HepG2 (cell line): ENCODE measurements around the gene NPW. TPM values are rescaled to one million over a fixed set of nuclear protein-coding genes. Genes with fewer than 3 reads are reported as not detected.

Experiments used
- ATAC-seq: fragments of 200-7000 bp; cut with Tn5 transposase; 3 replicates; pipeline ENCODE4 v1.9.1; 2020; ENCODE audit warnings: mild to moderate bottlenecking, moderate library complexity
- BruUV-seq: library from RNA; stranded (reverse); fragments of 400-500 nt; replicated peaks from 2 replicates; lab custom pipeline; 2021; lab: Mats Ljungman, UMichigan
- CTCF ChIA-PET: fragments of 300-600 bp; formaldehyde crosslinking; extraction: SDS; loops from one replicate; lab custom pipeline; 2021; ENCODE audit warnings: low total read pairs, inconsistent platforms, low intra/inter-chr PET ratio; lab: Yijun Ruan, JAX
- POLR2A ChIA-PET: fragments of 350-600 bp; sonication (Branson Sonifier 250); formaldehyde crosslinking; loops from one replicate; lab custom pipeline; 2020; ENCODE audit warnings: antibody characterized with exemption, inconsistent platforms; lab: Yijun Ruan, JAX
- DNase-seq: peaks from one replicate; pipeline ENCODE4 v3.0.0-alpha.2; 2015; ENCODE audit warnings: low spot score
- FAIRE-seq: peaks from 3 replicates; lab custom pipeline; 2011; peaks lifted over from hg19 to GRCh38; lab: Jason Lieb, UNC
- H2AFZ ChIP-seq: one replicate; pipeline ENCODE4 v1.6.1; 2011; ENCODE audit warnings: low read length, inconsistent platforms
- H3K27ac ChIP-seq: fragments of 300-600 bp; 3 replicates; pipeline ENCODE4 v1.8.0; 2011; ENCODE audit warnings: mixed run types, mild to moderate bottlenecking, mixed read lengths, low read length, inconsistent platforms; ENCODE audit not compliant: insufficient read depth; ENCODE audit errors: extremely low read length
- H3K27me3 ChIP-seq, 2 experiments: fragments of 200-600 bp in 1 of 2; 2 replicates in 1 of 2; 3 replicates in 1 of 2; pipeline versions ENCODE4 v1.6.0 to v1.8.0; 2011; ENCODE audit warnings: low read length in 2 of 2, mild to moderate bottlenecking in 2 of 2, moderate library complexity in 2 of 2, inconsistent platforms in 1 of 2; ENCODE audit not compliant: insufficient read depth in 2 of 2, control insufficient read depth in 1 of 2
- H3K36me3 ChIP-seq, 2 experiments: fragments of 200-600 bp in 1 of 2; replicated peaks in 1 of 2; 2 replicates in 1 of 2; 3 replicates in 1 of 2; pipeline versions ENCODE4 v1.5.1 to v1.8.0; 2011; ENCODE audit warnings: low read length in 2 of 2, inconsistent platforms in 1 of 2; ENCODE audit not compliant: insufficient read depth in 2 of 2, control insufficient read depth in 1 of 2
- H3K4me1 ChIP-seq: 2 replicates; pipeline ENCODE4 v1.5.1; 2012; ENCODE audit warnings: low read length, inconsistent platforms; ENCODE audit not compliant: insufficient read depth
- H3K4me2 ChIP-seq: 2 replicates; pipeline ENCODE4 v1.6.0; 2011; ENCODE audit warnings: low read depth, low read length, inconsistent platforms
- H3K4me3 ChIP-seq, 3 experiments: fragments of 200-600 bp in 1 of 3; sonication (generic), shearing (Covaris generic) in 1 of 3; replicated peaks in 1 of 3; 2 replicates each; pipeline ENCODE4 v1.5.1; 2011 to 2016; ENCODE audit warnings: low read length in 3 of 3, inconsistent platforms in 2 of 3, low read depth in 2 of 3, mild to moderate bottlenecking in 2 of 3, control low read depth in 1 of 3, mixed read lengths in 1 of 3; ENCODE audit not compliant: insufficient read depth in 1 of 3
- H3K79me2 ChIP-seq: one replicate; pipeline ENCODE4 v1.6.1; 2011; ENCODE audit warnings: low read length, inconsistent platforms; ENCODE audit not compliant: insufficient read depth
- H3K9ac ChIP-seq: 2 replicates; pipeline ENCODE4 v1.6.0; 2011; ENCODE audit warnings: mild to moderate bottlenecking, low read depth, low read length, inconsistent platforms; ENCODE audit not compliant: insufficient read depth
- H3K9me3 ChIP-seq: 2 replicates; pipeline ENCODE4 v1.5.1; 2012; ENCODE audit warnings: mild to moderate bottlenecking, low read length
- H4K20me1 ChIP-seq: 2 replicates; pipeline ENCODE4 v1.6.0; 2011; ENCODE audit warnings: inconsistent platforms, mild to moderate bottlenecking, low read length, moderate library complexity; ENCODE audit not compliant: insufficient read depth
- AGO2 ChIP-seq: fragments of 200-400 bp; formaldehyde crosslinking; optimal IDR thresholded peaks from 2 replicates; pipeline ENCODE3; 2017; ENCODE audit warnings: mild to moderate bottlenecking, low read depth, low read length, moderate library complexity
- RBFOX2 ChIP-seq: fragments of 200-400 bp; formaldehyde crosslinking; IDR thresholded peaks from 2 replicates; pipeline ENCODE4 v1.6.1; 2017; ENCODE audit warnings: low read depth, mild to moderate bottlenecking, low read length
- ZFP41 ChIP-seq: sonication (generic); formaldehyde crosslinking; IDR thresholded peaks from 2 replicates; pipeline ENCODE4 v1.4.0; 2020; ENCODE audit warnings: mild to moderate bottlenecking, missing genetic modification reagents, borderline replicate concordance
- ZIK1 ChIP-seq: sonication (generic); formaldehyde crosslinking; IDR thresholded peaks from 2 replicates; pipeline ENCODE4 v1.5.0; 2020; ENCODE audit warnings: mild to moderate bottlenecking, low read depth, missing genetic modification reagents, borderline replicate concordance
- ZNF20 ChIP-seq: sonication (generic); formaldehyde crosslinking; IDR thresholded peaks from 2 replicates; pipeline ENCODE4 v1.4.0; 2020; ENCODE audit warnings: mild to moderate bottlenecking, moderate library complexity, missing genetic modification reagents
- ZNF773 ChIP-seq: sonication (generic); formaldehyde crosslinking; IDR thresholded peaks from 2 replicates; pipeline ENCODE4 v1.4.0; 2020; ENCODE audit warnings: missing genetic modification reagents, borderline replicate concordance
- WGBS: methylation state at CpG from one replicate; pipeline ENCODE4 v1.1.6; 2017; ENCODE audit warnings: low lambda C conversion rate; 5-methylcytosine and 5-hydroxymethylcytosine counted together
- in situ Hi-C: cut with HindIII; loops from 2 replicates; pipeline ENCODE4 v1.10.0; 2017; ENCODE audit warnings: low pct_unique_long_range_greater_than_20kb; ENCODE audit not compliant: extremely low pct_ligation_motif_present
- intact Hi-C: fragments of 100-400 bp; cut with micrococcal nuclease; formaldehyde crosslinking; loops from one replicate; pipeline ENCODE4 v1.10.0; 2022; ENCODE audit not compliant: unreplicated experiment
- polyA plus RNA-seq, 8 experiments: library from polyadenylated mRNA; depleted of rRNA in 3 of 8; stranded (reverse) in 7 of 8; unstranded in 1 of 8; fragments of >200 nt; fragmentation: Illumina TruSeq in 4 of 8; extraction: Trizol in 4 of 8; gene quantifications; 2 replicates each; pipeline versions ENCODE4 v1.2.1 to v1.2.3, GENCODE V29; 2011 to 2016; ENCODE audit warnings: low read depth in 4 of 8, missing spikeins in 1 of 8, mixed read lengths in 1 of 8; ENCODE audit not compliant: insufficient read depth in 1 of 8
- total RNA-seq, 5 experiments: library from RNA; depleted of rRNA; stranded (reverse); fragments of >200 nt; fragmentation: Illumina TruSeq; extraction: Trizol; gene quantifications; 2 replicates each; pipeline ENCODE4 v1.2.3, GENCODE V29; 2016; ENCODE audit warnings: low read depth in 1 of 5
- TF ChIP-seq, protein P1 (sequence below): sonication (generic); formaldehyde crosslinking; IDR thresholded peaks from 2 replicates; pipeline ENCODE4 v1.4.0; 2020; ENCODE audit warnings: missing genetic modification reagents
- TF ChIP-seq, protein P2 (sequence below): IDR thresholded peaks from 2 replicates; pipeline ENCODE4 v1.6.1; 2016
- TF ChIP-seq, protein P3 (sequence below): sonication (generic); formaldehyde crosslinking; IDR thresholded peaks from 2 replicates; pipeline ENCODE4 v1.4.0; 2020; ENCODE audit warnings: missing genetic modification reagents

NPW gene
- total and polyA plus RNA-seq, 2 of the 13 experiments (the other 11 are each of a cell fraction or from before 2014, with no cell fraction given), result 0.24 to 0.97 TPM

DNA sequence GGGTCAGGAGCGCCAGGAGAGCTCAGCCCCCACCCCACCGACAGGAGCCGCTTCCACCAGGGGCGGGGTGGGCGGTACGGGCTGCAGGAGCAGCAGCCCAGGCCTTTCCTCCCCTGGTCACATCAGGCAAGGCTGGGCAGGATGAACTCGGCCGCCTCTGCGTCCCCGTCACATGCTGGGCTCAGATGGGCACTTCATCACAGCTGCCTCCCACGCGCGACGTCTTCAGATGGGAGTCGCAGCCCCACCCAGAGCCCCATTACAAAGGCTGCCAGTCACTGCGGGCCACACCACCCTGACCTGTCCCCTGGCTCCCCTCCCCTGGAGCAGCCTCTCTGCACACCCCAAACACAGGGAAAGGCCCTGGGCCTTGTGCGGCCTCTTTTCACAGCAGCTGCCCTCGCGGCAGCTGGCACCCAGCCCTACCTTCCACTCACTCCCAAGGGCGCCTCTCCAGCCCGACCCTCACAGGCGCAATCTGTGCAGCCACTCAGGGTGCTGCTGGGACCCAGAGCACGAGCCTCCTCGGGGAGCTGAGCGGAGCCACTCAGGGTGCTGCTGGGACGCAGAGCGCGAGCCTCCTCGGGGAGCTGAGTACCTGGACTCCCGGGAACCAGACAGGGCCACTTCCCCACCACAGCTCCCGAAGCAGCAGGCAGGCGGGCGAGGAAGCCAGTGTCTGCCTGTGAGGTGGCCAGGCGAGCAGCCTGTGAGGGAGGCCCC, 14.6 kb upstream of the NPW start:
- no peak for DNase-seq
- Histone ChIP-seq H3K9ac (no peak overlapping the region), H3K36me3 (peaks cover 19 to 35% of the 10 kb centered on the region in 2 experiments), H2AFZ (no peak overlapping the region), H3K4me3 (peak overlapping the region in 1 of 3 experiments; percentile 17; a peak in 1 of 6 replicates), H3K9me3 (no peaks in the 10 kb centered on the region), H3K27ac (peak overlapping the region; percentile 1)
- intact Hi-C loops, result no loop called here
- no peak; the same call in 2 of the 3 replicates for ATAC-seq
- no peak for FAIRE-seq
- TF ChIP-seq, protein P1, sequence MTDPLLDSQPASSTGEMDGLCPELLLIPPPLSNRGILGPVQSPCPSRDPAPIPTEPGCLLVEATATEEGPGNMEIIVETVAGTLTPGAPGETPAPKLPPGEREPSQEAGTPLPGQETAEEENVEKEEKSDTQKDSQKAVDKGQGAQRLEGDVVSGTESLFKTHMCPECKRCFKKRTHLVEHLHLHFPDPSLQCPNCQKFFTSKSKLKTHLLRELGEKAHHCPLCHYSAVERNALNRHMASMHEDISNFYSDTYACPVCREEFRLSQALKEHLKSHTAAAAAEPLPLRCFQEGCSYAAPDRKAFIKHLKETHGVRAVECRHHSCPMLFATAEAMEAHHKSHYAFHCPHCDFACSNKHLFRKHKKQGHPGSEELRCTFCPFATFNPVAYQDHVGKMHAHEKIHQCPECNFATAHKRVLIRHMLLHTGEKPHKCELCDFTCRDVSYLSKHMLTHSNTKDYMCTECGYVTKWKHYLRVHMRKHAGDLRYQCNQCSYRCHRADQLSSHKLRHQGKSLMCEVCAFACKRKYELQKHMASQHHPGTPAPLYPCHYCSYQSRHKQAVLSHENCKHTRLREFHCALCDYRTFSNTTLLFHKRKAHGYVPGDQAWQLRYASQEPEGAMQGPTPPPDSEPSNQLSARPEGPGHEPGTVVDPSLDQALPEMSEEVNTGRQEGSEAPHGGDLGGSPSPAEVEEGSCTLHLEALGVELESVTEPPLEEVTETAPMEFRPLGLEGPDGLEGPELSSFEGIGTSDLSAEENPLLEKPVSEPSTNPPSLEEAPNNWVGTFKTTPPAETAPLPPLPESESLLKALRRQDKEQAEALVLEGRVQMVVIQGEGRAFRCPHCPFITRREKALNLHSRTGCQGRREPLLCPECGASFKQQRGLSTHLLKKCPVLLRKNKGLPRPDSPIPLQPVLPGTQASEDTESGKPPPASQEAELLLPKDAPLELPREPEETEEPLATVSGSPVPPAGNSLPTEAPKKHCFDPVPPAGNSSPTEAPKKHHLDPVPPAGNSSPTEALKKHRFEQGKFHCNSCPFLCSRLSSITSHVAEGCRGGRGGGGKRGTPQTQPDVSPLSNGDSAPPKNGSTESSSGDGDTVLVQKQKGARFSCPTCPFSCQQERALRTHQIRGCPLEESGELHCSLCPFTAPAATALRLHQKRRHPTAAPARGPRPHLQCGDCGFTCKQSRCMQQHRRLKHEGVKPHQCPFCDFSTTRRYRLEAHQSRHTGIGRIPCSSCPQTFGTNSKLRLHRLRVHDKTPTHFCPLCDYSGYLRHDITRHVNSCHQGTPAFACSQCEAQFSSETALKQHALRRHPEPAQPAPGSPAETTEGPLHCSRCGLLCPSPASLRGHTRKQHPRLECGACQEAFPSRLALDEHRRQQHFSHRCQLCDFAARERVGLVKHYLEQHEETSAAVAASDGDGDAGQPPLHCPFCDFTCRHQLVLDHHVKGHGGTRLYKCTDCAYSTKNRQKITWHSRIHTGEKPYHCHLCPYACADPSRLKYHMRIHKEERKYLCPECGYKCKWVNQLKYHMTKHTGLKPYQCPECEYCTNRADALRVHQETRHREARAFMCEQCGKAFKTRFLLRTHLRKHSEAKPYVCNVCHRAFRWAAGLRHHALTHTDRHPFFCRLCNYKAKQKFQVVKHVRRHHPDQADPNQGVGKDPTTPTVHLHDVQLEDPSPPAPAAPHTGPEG (CRISPR knock-in tag), result no peak
- TF ChIP-seq ZIK1 (CRISPR knock-in tag) (no peak), ZFP41 (no peak), AGO2 (peak; percentile 57), ZNF773 (CRISPR knock-in tag) (no peak), ZNF20 (CRISPR knock-in tag) (no peak), RBFOX2 (peak; percentile 65)
- TF ChIP-seq, protein P2, sequence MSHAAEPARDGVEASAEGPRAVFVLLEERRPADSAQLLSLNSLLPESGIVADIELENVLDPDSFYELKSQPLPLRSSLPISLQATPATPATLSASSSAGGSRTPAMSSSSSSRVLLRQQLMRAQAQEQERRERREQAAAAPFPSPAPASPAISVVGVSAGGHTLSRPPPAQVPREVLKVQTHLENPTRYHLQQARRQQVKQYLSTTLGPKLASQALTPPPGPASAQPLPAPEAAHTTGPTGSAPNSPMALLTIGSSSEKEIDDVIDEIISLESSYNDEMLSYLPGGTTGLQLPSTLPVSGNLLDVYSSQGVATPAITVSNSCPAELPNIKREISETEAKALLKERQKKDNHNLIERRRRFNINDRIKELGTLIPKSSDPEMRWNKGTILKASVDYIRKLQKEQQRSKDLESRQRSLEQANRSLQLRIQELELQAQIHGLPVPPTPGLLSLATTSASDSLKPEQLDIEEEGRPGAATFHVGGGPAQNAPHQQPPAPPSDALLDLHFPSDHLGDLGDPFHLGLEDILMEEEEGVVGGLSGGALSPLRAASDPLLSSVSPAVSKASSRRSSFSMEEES (CRISPR knock-in tag), result no peak
- TF ChIP-seq, protein P3, sequence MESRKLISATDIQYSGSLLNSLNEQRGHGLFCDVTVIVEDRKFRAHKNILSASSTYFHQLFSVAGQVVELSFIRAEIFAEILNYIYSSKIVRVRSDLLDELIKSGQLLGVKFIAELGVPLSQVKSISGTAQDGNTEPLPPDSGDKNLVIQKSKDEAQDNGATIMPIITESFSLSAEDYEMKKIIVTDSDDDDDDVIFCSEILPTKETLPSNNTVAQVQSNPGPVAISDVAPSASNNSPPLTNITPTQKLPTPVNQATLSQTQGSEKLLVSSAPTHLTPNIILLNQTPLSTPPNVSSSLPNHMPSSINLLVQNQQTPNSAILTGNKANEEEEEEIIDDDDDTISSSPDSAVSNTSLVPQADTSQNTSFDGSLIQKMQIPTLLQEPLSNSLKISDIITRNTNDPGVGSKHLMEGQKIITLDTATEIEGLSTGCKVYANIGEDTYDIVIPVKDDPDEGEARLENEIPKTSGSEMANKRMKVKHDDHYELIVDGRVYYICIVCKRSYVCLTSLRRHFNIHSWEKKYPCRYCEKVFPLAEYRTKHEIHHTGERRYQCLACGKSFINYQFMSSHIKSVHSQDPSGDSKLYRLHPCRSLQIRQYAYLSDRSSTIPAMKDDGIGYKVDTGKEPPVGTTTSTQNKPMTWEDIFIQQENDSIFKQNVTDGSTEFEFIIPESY, result peak; percentile 81
- TF ChIP-seq, all 625 proteins: peak for 3
- peak overlapping the region; percentile 42; the same call in 1 of the 2 replicates for H3K4me2 ChIP-seq
- no TSS peak for BruUV-seq
- in situ Hi-C loops, result no loop called here
- peaks cover 43% of the 10 kb centered on the region for H3K4me1 ChIP-seq
- ChIA-PET POLR2A (interaction anchor here (0.7 to 2.8 kb wide), 8 partner anchors 11 to 150 kb away, joined by 3 to 27 read pairs (median 5); partner anchors contain the start of genes GFER, NPW, RPS2 and TRAF7), CTCF (interaction anchor here (1.7 kb wide), 1 partner anchor 136 kb away, joined by 10 read pairs; no protein-coding TSS in a partner anchor)
- H3K79me2 ChIP-seq, result peaks cover 47% of the 10 kb centered on the region
- peaks cover 18% of the 10 kb centered on the region; the same call in 1 of the 2 replicates for H4K20me1 ChIP-seq
- WGBS, result 93% methylated on average over 21 of the region's 34 CpGs
- no peaks in the 10 kb centered on the region for H3K27me3 ChIP-seq
